Endothelial cell of umbilical vein (primary cell): Measurements from ENCODE around the gene C1QTNF2. TPM values are rescaled to one million over a fixed set of nuclear protein-coding genes. Genes with fewer than 3 reads are reported as not detected.

Source experiments
- BruUV-seq: library from RNA; stranded (reverse); fragments of 400-500 nt; replicated peaks from 2 replicates; lab custom pipeline; 2021; lab: Mats Ljungman, UMichigan
- CTCF ChIA-PET: fragments of 300-600, 350-600 bp; sonication (Branson Sonifier 250); formaldehyde crosslinking; loops from one replicate; lab custom pipeline; 2021; ENCODE audit warnings: antibody characterized with exemption, inconsistent platforms; lab: Charles Lee
- POLR2A ChIA-PET: fragments of 300-600, 350-600 bp; sonication (Branson Sonifier 250); formaldehyde crosslinking; loops from one replicate; lab custom pipeline; 2021; ENCODE audit warnings: antibody characterized with exemption, inconsistent platforms; lab: Charles Lee
- DNase-seq: peaks from one replicate; pipeline ENCODE4 v3.0.0-alpha.2; 2011; ENCODE audit warnings: low read depth, low spot score
- FAIRE-seq: peaks from 2 replicates; lab custom pipeline; 2011; peaks lifted over from hg19 to GRCh38; lab: Jason Lieb, UNC
- H2AFZ ChIP-seq: 2 replicates; pipeline ENCODE4 v1.6.0; 2012; ENCODE audit warnings: low read depth, low read length, control low read depth, inconsistent platforms
- H3K27ac ChIP-seq: 2 replicates; pipeline ENCODE4 v1.5.1; 2011; ENCODE audit warnings: low read depth, mild to moderate bottlenecking, control low read depth, low read length, moderate library complexity; ENCODE audit not compliant: insufficient read depth
- H3K27me3 ChIP-seq, 2 experiments: 2 replicates each; pipeline versions ENCODE4 v1.6.0 to v1.6.1; 2011; ENCODE audit warnings: low read length in 2 of 2, mixed read lengths in 1 of 2; ENCODE audit not compliant: control insufficient read depth in 2 of 2, insufficient read depth in 2 of 2
- H3K36me3 ChIP-seq, 2 experiments: 2 replicates in 1 of 2; 3 replicates in 1 of 2; pipeline ENCODE4 v1.5.1; 2011; ENCODE audit warnings: low read length in 2 of 2, mild to moderate bottlenecking in 1 of 2, moderate library complexity in 1 of 2; ENCODE audit not compliant: control insufficient read depth in 2 of 2, insufficient read depth in 2 of 2; ENCODE audit errors: extremely low read depth in 1 of 2
- H3K4me1 ChIP-seq: 3 replicates; pipeline ENCODE4 v1.5.1; 2011; ENCODE audit warnings: mild to moderate bottlenecking, low read length; ENCODE audit not compliant: control insufficient read depth, insufficient read depth; ENCODE audit errors: extremely low read depth
- H3K4me2 ChIP-seq: 2 replicates; pipeline ENCODE4 v1.6.1; 2011; ENCODE audit warnings: low read length, control low read depth, mixed read lengths; ENCODE audit not compliant: insufficient read depth
- H3K4me3 ChIP-seq, 3 experiments: fragments of 200-600 bp in 1 of 3; sonication (generic), shearing (Covaris generic) in 1 of 3; replicated peaks in 1 of 3; 2 replicates each; pipeline ENCODE4 v1.5.1; 2011 to 2016; ENCODE audit warnings: control low read depth in 3 of 3, low read length in 3 of 3, mild to moderate bottlenecking in 2 of 3, inconsistent platforms in 1 of 3, low read depth in 1 of 3, moderate library complexity in 1 of 3; ENCODE audit not compliant: insufficient read depth in 1 of 3
- H3K79me2 ChIP-seq: 2 replicates; pipeline ENCODE4 v1.6.0; 2012; ENCODE audit warnings: low read length, inconsistent platforms; ENCODE audit not compliant: control insufficient read depth, insufficient read depth
- H3K9ac ChIP-seq: replicated peaks from 2 replicates; pipeline ENCODE3; 2011; ENCODE audit warnings: low read length, control low read depth; ENCODE audit not compliant: insufficient read depth; ENCODE audit errors: extremely low read depth
- H3K9me1 ChIP-seq: replicated peaks from 3 replicates; pipeline ENCODE4 v1.6.0; 2011; ENCODE audit warnings: mild to moderate bottlenecking, low read length; ENCODE audit not compliant: control insufficient read depth, insufficient read depth; ENCODE audit errors: extremely low read depth
- H3K9me3 ChIP-seq: replicated peaks from 2 replicates; pipeline ENCODE4 v1.5.1; 2012; ENCODE audit warnings: low read length, inconsistent platforms; ENCODE audit not compliant: control insufficient read depth, insufficient read depth
- H4K20me1 ChIP-seq: replicated peaks from 2 replicates; pipeline ENCODE3; 2011; ENCODE audit warnings: mild to moderate bottlenecking, low read length; ENCODE audit not compliant: control insufficient read depth, insufficient read depth; ENCODE audit errors: extremely low read depth
- EZH2 ChIP-seq: IDR thresholded peaks from 2 replicates; pipeline ENCODE4 v1.6.1; 2012; ENCODE audit warnings: borderline replicate concordance, low read depth, mild to moderate bottlenecking, moderate library complexity, low read length, inconsistent platforms; ENCODE audit not compliant: severe bottlenecking
- GATA2 ChIP-seq: IDR thresholded peaks from 2 replicates; pipeline ENCODE4 v1.7.0; 2011; ENCODE audit warnings: low read depth, mild to moderate bottlenecking, moderate library complexity, mixed read lengths, low read length; ENCODE audit not compliant: insufficient read length, insufficient read depth
- JUN ChIP-seq: IDR thresholded peaks from 2 replicates; pipeline ENCODE4 v1.6.1; 2011; ENCODE audit warnings: borderline replicate concordance, low read depth; ENCODE audit not compliant: insufficient read length, insufficient read depth
- POLR2A ChIP-seq: IDR thresholded peaks from 2 replicates; pipeline ENCODE4 v1.6.1; 2012; ENCODE audit warnings: low read depth, mild to moderate bottlenecking, control low read depth, low read length
- POLR2AphosphoS5 ChIP-seq: IDR thresholded peaks from 2 replicates; pipeline ENCODE4 v1.6.1; 2012; ENCODE audit warnings: low read depth, mild to moderate bottlenecking, control low read depth, low read length, moderate library complexity; ENCODE audit not compliant: insufficient read depth
- dilution Hi-C: fragments of 300-500 bp; cut with MboI; formaldehyde crosslinking; loops from one replicate; pipeline ENCODE4 v1.15.0; 2019; ENCODE audit warnings: low sequenced_read_pairs; ENCODE audit not compliant: extremely low pct_ligation_motif_present
- intact Hi-C: fragments of 100-400 bp; cut with micrococcal nuclease; formaldehyde crosslinking; loops from one replicate; pipeline ENCODE4 v1.10.0; 2022
- polyA plus RNA-seq, 4 experiments: library from polyadenylated mRNA; depleted of rRNA in 3 of 4; stranded (reverse) in 3 of 4; unstranded in 1 of 4; fragments of >200 nt; gene quantifications; 2 replicates each; pipeline versions ENCODE4 v1.2.1 to v1.2.3, GENCODE V29; 2011 to 2012; ENCODE audit warnings: missing spikeins in 1 of 4
- total RNA-seq: library from RNA; stranded (reverse); gene quantifications from 2 replicates; pipeline ENCODE4 v1.2.3, GENCODE V29; 2021

The C1QTNF2 gene
- total and polyA plus RNA-seq, 2 donors (not counting 3 experiments of a cell fraction or from before 2014, with no cell fraction given), result 0.52 to 0.53 TPM

- Histone ChIP-seq H3K36me3 (peaks cover 6 to 7% of the 10 kb centered on the region in 2 experiments), H3K4me3 (peak within 1 kb of the TSS; percentile 57 to 84 (median 72)), H3K9me3 (no peaks in the 10 kb centered on the region), H3K9ac (peak within 1 kb of the TSS; percentile 93), H3K4me1 (peaks cover 9% of the 10 kb centered on the region), H3K79me2 (peaks cover 15% of the 10 kb centered on the region), H3K9me1 (no peaks in the 10 kb centered on the region), H3K27me3 (no peaks in the 10 kb centered on the region), H3K27ac (peak within 1 kb of the TSS; percentile 77), H2AFZ (peak within 1 kb of the TSS; percentile 52), H3K4me2 (peak within 1 kb of the TSS; percentile 77), H4K20me1 (no peaks in the 10 kb centered on the region)
- dilution Hi-C loops (no loop called here), intact Hi-C loops (loop anchor here (1.0 to 10.0 kb wide), 3 partner anchors 20 to 1195 kb away; partner anchors contain the start of genes RNF145 and SLU7)
- FAIRE-seq (peak; percentile 90), DNase-seq (peak; percentile 95)
- CTCF ChIA-PET, result interaction anchor here (0.7 to 2.9 kb wide), 5 partner anchors 9 to 379 kb away, joined by 3 to 18 read pairs (median 7); partner anchors contain the start of gene SLU7
- TF ChIP-seq EZH2 (no peak), JUN (no peak), POLR2A (peak; percentile 96), GATA2 (peak; percentile 32), POLR2AphosphoS5 (peak; percentile 95)
- POLR2A ChIA-PET, result interaction anchor here (0.6 to 0.7 kb wide), 2 partner anchors 20 to 295 kb away, joined by 6 to 10 read pairs; partner anchors contain the start of gene SLU7
- BruUV-seq, result TSS peak; percentile 63
These were observed 29.3 kb upstream of the C1QTNF2 start, which contains the start of gene FAM200C for GRCh38 chr5:160399402-160400353. FAM200C (minus strand) TSS chr5:160400054; CDS start chr5:160395490, 4,564 bp downstream.
